HL-60/S4 treated with phorbol 12-myristate 13-acetate at 8.2 ng/mL for 4 days and 3 days (cell line): ENCODE results near the gene RNLS.

Source experiments
- in situ Hi-C: fragments of 300-500 bp; cut with MboI; formaldehyde crosslinking; loops from 2 replicates; pipeline ENCODE4 v1.15.0; 2022; ENCODE audit warnings: low sequenced_read_pairs

RNLS gene

DNA sequence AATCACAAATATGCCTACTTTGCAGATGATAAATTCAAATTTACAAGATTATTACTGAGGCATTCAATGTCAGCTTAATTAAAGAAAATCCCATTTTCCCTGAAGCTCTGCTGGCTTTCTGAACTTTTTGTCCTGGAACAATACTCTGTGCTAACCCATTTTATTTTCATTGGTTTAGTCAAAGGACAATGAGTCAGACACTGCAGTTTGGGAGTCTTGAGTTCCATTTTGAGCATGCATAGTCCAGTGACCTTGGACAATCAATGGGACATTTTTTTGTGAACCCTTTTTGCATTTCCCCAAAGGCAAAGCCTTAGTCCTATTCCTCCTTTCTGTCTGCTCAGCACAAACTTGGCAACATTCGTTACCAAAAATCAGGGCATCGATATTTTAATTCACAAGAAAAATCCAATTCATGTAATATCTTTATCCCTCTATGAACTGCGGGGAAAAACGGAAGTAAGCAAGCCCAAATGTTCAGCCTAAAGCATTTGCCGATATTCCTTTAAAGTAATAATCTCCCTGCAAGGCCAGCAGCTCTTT lies 339.8 kb downstream of the RNLS start:
- in situ Hi-C loops, result no loop called here

DNA sequence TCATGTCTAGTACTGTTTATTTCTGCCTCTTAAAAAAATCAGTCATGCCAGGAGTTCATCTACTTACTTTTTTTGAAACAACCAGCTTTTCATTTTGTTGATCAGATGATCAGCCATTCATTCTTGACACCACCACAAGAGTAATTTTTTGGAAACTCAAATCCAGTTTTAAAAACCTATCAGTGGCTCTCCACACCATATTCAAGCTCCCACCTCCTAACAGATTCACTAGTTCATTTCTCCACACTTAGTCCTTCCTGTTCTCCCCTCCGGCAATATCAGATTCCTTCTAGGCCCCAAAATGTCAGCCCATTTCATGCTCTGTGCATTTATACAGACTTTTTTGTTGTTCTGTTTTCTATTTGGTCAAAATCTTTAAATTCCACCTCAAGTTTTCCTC lies 341.6 kb downstream of the RNLS start:
- in situ Hi-C loops, result no loop called here

DNA sequence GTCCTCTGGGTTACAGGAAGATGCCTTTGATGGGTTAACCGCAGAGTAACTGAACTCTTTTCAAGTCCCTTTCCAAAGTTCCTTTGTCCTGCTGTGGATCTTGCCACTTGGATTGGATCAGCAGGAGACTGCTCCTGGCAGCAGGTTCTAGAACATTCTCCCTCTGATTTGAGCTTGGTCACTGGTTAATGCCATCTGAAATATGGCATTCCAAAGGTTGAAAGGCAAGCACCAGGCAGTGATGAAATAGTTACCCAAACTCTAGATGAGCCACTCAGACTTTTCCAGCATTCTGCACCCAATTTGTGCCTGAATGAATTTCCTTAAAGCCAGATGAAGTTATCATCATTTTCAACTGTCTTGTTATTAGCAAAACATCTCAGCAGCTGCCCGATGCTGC lies 343.9 kb downstream of the RNLS start:
- in situ Hi-C loops, result no loop called here

GRCh38 chr10:88238615-88238914 lies 344.6 kb downstream of the RNLS start:
- in situ Hi-C loops, result no loop called here

DNA sequence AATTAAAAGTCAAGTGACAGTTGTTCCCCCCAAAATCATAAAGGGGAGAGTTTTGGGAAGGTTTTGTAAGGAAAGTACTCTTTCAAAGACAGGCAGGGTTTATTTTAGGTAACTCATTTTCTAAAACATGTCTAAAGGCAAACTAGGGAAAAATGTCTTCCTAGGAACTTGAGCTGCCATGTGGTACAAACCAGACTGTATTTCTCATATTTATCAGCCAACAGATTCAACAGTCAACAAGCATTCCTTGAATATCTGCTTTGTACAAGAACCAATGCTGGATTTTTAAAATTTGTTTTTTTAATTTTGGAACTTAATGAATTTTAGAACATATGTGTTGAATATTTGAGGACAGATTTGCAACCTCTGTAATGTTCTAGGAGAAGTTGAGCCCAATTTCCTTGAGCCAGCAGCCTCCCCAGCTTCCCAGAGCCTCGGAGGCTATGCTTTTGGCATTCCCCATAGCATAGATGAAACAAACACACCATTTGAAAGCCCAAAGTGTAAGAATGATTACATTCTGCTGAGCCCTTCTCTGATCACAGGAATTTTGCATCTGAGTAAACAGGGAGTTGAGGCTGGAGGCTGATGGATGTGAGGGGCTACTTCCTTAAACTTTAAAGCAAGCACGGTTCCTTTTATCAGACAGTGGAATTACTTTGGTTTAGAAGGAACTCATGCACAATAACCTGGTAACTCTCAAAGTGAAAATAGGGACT lies 345.1 kb downstream of the RNLS start:
- in situ Hi-C loops, result no loop called here

GRCh38 chr10:88236121-88236743 lies 346.9 kb downstream of the RNLS start:
- in situ Hi-C loops, result no loop called here

- in situ Hi-C loops, result no loop called here
Observed at GRCh38 chr10:88234297-88234696, 348.8 kb downstream of the RNLS start.

DNA sequence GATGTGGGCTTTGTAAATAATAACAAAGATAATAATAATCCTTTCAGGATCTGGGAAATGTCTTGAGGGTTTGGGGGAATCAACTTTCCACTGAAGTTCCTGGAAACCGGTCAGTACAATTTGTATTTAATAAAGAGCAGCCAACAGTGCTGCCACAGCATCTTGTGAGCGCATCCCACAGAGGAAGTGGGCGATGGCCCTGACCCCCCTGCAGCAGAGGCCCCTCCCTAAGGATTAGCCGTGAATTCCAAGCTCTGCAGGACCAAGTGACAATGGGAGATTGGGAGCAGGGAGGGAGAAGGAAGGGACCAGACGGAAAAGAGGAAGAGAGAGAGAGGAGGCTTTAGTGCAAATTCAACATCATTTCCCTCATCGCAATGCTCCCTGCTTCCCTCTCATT lies 349.2 kb downstream of the RNLS start:
- in situ Hi-C loops, result no loop called here

DNA sequence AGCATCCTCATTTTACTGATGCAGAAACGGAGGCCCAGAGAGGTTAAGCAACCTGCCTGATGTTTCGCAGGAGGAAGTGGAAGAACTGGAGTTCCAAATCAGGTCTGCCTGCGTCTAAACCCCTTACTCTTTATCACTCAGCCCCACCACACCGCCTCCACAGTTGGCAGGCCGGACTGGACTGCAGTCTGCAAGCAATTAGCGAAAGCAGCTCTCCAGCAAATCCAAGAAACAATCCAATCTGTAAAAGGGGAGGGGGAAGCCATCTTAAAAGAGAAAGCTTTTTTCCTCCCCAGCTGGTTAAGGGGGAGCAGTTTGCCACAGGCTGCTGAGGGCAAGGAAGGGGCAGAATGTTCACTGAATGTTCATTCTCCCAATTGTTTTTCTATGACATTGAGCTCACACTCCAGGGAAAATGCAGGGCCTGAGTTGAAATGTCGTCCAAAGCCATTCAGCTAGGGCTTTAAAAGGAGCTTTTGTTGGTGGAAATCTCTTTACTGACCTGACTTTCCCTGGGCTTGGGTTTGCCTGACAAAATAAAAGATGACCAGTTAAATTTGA lies 350.1 kb downstream of the RNLS start:
- in situ Hi-C loops, result no loop called here

DNA sequence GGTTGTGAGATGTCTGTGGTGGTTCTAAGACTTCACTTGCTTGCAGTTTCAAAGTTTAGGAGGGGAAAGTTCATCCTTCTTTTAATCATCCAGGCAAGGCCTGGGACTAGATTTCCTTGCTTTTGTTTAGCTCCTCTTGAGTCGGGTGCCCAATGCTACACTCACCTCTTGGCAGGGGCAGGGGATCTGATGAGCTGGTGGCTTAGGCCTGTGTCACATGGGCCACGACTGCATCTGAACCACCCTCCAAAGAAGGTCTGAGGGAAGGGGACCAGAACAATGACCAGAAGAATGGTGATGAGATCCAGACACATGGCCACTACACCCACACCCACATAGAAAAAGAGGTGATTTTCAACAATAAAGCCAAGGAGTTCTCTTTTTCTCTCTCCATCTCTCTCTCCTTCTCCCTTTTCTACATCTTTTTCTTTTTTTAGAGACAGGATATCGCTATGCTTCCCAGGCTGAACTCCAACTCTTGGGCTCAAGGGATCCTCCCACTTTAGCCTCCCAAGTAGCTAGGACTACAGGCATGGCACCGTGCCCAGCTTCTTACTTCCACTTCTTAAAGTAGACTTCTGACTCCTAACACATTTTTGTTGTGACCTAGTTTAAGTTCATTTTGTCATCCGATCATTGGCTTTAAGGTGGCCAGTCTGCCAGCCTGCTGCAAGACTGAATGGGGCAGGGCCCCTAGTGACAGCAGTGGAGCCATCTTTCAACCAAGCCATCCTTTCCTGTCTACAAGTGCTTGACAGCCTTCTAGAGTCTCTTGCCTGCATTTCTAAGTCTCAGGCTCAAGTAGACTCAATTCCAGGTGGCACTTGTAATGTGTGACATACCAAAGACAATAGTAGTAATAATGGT lies 350.9 kb downstream of the RNLS start:
- in situ Hi-C loops, result no loop called here

- in situ Hi-C loops, result no loop called here
Observed at GRCh38 chr10:88230251-88230650, 352.9 kb downstream of the RNLS start.

DNA sequence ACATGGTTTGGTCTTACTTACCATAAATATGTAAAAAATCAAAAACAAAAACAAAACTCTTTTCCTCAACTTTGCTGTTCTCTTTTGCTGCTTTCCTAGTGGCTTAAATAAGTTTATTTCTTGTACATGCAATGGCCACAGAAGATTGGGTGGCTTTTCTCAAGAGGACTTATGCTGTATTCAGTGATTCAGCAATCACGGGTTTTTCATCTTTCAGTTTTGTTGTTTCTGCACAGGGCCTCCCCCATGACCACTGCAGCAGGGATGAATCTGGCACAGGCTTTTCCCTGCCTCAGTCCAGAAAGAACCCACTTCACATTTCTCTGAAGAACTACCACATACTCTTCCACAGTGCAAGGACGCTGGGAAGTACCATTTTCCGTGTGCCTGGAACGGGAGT lies 355.0 kb downstream of the RNLS start:
- in situ Hi-C loops, result no loop called here

DNA sequence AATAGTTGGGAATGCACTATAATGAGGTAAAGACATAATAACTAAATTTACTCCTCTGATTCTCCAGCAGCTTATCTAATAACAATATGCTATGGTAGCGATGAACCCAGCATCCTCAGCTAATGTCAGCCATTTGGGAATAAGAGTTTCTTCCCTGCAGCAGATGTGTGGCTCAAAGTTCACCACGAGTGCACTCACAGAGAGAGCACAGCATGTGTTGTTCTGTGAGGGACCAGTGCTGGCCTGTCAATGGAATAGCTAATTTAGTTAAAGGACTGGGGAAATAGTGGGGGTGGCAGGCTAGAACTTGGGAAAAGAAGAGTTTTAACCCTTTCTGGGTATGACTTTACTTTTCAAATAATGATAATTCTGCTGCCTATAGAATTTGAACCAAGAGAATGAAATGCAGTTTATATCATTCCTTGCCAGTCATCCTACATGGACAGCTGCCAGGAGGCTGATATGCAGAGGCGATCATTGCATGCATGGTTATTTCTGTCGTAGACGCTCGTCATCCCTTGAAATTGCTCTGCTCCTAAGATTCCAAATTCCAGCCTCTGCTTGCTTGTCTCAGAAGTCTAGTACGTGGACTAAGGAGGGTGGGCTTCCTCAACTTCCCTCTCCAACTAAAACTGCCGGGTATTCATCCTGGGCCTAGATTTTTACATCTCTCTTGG lies 355.6 kb downstream of the RNLS start:
- in situ Hi-C loops, result no loop called here

DNA sequence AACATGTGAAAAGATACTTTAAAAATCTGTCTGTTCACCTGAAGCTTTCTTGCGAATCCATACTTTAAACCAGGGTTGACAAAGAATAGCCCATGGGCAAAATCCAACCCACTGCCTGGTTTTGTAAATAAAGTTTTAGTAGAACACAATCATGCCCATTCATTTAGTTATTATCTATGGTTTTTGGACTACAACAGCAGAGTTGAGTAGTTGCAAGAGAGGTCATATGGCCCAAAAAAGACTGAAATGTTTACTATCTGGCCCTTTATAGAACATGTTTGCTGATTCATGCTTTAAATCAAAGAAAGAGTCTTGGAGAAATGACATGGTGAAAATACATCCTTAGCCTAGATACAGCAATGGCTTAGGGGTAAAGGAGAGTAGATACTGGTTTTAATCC lies 356.2 kb downstream of the RNLS start:
- in situ Hi-C loops, result no loop called here

DNA sequence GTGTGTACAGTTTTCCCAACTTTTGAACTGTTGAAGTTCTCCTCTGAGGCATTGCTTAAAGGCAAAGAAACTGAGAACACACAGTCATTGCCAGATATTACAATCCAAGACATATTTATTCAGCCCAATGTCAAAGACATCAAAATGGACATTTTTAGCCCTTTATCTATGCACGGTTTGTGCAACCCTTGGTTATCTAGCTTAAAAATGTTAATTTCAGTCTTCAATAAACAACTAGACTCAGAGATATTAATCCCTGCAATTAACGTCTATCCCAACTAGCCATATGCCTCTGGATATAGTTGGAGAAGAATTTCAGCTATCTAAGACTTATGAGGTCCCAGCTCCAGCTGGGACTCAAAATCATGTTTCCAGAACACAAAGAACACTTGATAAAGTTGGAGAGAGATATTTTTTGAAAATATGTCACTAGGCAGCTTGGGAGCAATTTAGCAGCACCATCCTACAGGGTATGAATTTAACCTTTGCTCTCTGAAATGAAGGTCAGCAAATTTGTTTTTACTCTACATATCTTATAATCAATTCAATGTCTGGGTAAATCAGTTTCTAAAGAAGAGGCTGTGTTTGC lies 357.0 kb downstream of the RNLS start:
- in situ Hi-C loops, result no loop called here
